IPS DF 4.7 (cell line): ENCODE data around the gene PPP2R5C.

Source experiments
- DNase-seq: peaks from one replicate; pipeline ENCODE4 v3.0.0-alpha.2; 2013; ENCODE audit warnings: low spot score; ENCODE audit errors: extremely low read depth

Gene PPP2R5C

GRCh38 chr14:101754893-101755292, 6.6 kb upstream of the PPP2R5C start:
- no peak for DNase-seq

- no peak for DNase-seq
These were observed 5.8 kb upstream of the PPP2R5C start for GRCh38 chr14:101755591-101756324.

DNA sequence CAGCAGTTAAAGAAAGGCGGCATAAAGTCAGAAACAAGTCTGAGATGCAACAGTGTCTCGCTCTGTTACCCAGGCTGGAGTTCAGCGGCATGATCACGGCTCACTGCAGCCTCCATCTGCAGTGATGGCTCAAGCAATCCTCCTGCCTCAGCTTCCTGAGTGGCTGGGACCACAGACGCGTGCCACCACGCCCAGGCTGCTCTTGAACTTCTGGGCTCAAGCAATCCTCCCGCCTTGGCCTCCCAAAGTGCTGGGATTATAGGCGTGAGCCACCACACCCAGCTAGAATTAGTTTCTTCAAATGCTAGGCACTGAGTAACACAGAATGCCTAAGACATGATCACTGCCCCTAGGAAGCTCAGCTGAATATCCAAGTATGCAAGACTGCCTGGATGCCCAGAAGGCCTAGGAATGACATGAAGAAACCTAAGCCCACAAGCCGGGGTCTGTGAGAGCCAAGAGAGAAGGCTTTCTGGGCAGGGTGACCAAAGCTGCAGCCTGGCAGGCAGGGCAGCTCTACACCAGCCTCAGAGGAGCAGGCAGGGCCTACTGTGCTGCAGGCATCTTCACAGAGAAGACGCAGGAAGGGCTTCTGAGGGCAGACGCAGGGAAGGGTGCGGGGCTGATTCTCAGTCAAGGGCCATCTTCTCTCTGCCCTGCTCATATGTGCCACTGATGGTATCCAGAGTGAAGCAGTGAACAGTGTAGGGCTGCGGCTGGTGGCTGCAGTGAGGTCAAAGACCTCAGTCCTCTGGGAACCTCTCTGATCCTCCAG, 4.3 kb upstream of the PPP2R5C start:
- DNase-seq = no peak

DNA sequence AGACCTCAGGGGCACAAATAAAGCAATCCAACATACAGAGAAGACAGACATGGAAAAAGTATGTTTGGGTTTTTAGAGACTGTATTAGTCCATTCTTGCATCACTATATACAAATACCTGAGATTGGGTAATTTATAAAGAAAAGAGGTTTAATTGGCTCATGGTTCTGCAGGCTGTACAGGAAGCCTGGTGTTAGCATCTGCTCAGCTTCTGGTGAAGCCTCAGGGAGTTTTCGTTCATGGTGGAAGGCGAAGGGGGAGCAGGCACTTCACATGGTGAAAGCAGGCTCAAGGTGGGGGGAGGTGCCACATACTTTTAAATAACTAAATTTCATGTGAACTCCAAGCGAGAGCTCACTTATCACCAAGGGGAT, 3.7 kb upstream of the PPP2R5C start:
- no peak for DNase-seq

GRCh38 chr14:101758913-101759593, 2.5 kb upstream of the PPP2R5C start:
- no peak for DNase-seq

GRCh38 chr14:101760138-101761011, 1.1 kb upstream of the PPP2R5C start:
- DNase-seq = no peak

GRCh38 chr14:101761881-101762529, 496 bp downstream of the PPP2R5C start:
- DNase-seq = no peak

- no peak for DNase-seq
These were observed 1.1 kb downstream of the PPP2R5C start for GRCh38 chr14:101762530-101763101.

DNA sequence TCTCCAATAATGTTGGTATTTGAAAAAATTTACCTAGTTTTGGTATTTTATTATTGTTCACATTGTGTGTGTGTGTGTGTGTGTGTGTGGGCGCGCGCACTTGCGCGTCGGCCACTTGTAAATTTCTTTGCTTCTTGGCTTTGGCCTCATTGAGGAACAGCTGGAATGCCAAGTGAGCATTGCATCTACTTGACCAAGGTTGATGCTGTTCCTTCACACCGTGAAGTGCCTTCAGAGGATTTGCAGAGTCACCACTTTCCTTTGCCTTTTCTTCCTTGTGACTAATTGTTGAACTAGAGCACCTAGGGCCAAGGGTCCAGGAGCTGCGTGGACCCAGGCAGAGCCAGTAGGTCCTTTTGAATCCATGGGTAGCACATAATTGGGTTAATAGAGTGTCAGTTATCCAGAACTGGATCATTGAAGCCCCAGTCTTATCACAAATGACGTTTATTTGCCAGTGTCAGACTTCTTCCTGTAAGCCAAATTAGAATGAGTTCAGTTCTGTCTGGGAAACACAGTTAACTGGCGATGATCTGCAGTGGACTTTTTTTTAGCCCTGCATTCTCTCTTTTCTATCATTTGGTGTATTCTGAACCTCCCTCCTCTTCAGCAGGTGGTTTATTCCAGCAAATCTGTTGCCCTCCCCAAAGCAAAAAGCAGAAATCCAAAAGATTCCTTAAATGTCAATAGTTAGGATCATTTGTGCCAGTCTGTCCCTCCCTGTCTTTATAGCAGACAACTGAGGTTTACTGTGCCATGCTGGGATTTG, 2.6 kb downstream of the PPP2R5C start:
- no peak for DNase-seq

DNA sequence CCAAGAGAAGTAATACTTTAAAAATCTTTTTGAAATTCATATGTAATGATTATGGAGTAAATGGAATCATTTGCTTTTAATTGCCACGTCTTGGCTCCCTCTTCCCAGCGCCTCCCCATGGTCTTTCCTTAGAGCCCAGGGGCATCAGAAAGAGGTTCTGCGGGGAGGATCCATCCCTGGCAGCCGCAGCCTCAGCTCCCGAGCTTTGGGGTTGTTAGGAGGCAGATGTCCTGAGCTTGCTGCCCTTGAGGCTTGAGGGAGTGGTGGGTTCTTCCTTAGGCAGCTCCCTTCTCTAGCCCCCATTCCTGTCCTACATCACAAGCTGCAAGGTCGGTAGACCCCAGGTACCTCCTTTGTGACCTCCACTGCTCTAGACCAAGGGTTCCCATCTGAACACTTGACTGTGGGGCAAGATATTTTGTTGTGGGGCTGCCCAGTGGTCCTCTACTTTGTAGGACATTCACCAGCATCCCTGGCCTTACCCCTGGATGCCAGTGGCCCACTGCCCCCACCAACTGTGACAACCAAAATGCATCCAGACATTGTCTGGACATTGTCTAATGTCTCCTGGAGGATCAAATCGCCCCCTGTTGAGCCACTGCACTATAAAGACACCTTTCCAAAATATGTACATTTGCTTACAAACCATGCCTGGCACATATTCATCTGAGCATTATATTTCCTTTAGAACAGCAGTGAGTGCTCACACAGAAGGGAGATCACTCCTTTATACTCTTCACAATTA, 6.3 kb downstream of the PPP2R5C start:
- DNase-seq = no peak

- no peak for DNase-seq
These were observed 8.7 kb downstream of the PPP2R5C start for GRCh38 chr14:101770183-101770582.

- no peak for DNase-seq
These were observed 11.3 kb downstream of the PPP2R5C start for GRCh38 chr14:101772770-101773169.

DNA sequence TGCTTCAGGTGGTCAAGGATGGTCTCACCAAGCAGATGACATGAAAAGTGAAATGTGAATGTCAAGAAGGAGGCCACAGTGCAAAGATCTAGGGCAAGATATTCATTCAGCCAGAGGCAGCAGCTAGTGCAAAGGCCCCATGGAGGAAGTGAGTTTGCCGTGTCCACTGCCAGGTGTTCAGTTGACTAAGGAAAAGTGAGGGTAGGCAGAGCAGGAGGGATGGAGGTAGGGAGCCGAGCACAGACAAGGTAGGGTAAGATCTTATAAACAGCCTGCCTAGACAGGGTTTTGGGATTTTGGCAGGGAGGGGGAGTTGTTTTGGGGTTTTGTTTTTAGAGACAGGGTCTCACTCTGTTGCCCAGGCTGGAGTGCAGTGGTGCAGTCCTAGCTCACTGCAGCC, 11.9 kb downstream of the PPP2R5C start:
- DNase-seq = no peak

- DNase-seq = no peak
These were observed 12.7 kb downstream of the PPP2R5C start for GRCh38 chr14:101774006-101774795.

DNA sequence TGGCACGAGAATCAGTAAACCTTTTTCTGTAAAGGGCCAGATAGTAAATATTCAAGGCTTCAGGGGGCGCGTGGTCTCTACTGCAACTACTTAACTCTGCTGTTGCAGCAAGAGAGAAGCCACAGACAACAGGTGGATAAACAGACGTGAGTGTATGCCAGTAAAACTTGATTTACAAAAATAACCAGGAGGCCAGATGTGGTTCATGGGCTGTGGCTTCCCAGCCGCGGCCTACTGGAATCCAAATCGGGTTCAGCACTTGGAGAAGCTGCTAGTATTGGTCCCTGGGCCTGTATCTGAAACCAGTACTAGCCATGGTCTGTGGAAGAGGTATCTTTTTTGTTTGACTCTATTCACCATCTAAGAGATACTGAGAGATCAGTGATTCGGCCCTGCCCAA, 13.3 kb downstream of the PPP2R5C start:
- no peak for DNase-seq

DNA sequence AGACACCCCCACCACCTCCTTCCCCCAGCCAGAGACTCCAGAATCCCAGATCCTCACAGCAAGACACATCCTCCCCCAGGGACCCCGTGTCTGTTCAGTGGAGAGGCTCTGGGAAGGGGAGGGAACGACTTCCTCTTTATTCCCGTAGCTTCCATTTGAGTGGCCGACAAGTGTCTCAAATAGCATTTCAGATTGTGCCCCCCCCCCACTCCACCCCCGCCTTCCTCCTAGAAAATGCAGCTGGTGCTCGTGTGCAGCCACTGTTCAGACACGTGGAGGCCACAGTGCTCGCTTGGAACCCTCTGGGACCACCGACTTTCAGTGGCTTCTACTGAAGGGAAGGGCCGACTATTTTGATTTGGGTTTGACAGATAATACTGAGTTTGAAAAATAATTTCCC, 14.3 kb downstream of the PPP2R5C start:
- DNase-seq = no peak

GRCh38 chr14:101776344-101776743, 14.8 kb downstream of the PPP2R5C start:
- no peak for DNase-seq

- no peak for DNase-seq
These were observed 18.9 kb downstream of the PPP2R5C start for GRCh38 chr14:101780390-101780789.
